OCI-LY7 (cell line): ENCODE results near the gene IL1RAPL1. TPM values are rescaled to one million over a fixed set of nuclear protein-coding genes. Genes with fewer than 3 reads are reported as not detected.

ENCODE experiments used
- BruUV-seq: library from RNA; stranded (reverse); fragments of 400-500 nt; replicated peaks from 2 replicates; lab custom pipeline; 2021; lab: Mats Ljungman, UMichigan
- CTCF ChIA-PET: fragments of 300-600 bp; sonication (Branson Sonifier 250); formaldehyde crosslinking; loops from one replicate; lab custom pipeline; 2022; ENCODE audit warnings: antibody characterized with exemption; ENCODE audit not compliant: unreplicated experiment; lab: Charles Lee
- POLR2A ChIA-PET: fragments of 300-600 bp; sonication (Branson Sonifier 250); formaldehyde crosslinking; loops from one replicate; lab custom pipeline; 2022; ENCODE audit warnings: antibody characterized with exemption; lab: Charles Lee
- DNase-seq: peaks from one replicate; pipeline ENCODE4 v3.0.0-alpha.2; 2015; ENCODE audit warnings: low spot score
- H2AFZ ChIP-seq: fragments of 200-600 bp; sonication (generic), shearing (Covaris generic); 2 replicates; pipeline ENCODE4 v1.6.1; 2014; ENCODE audit warnings: mild to moderate bottlenecking, antibody characterized with exemption, low read length, moderate library complexity
- H3K27ac ChIP-seq: fragments of 200-600 bp; sonication (generic); 2 replicates; pipeline ENCODE4 v1.5.1; 2014; ENCODE audit warnings: mixed run types, low read depth, mild to moderate bottlenecking, moderate library complexity, low read length, inconsistent platforms; ENCODE audit not compliant: poor library complexity, severe bottlenecking
- H3K36me3 ChIP-seq: fragments of 200-600 bp; sonication (generic); 2 replicates; pipeline ENCODE4 v1.6.1; 2014; ENCODE audit warnings: mild to moderate bottlenecking, antibody characterized with exemption, low read length, moderate library complexity, mixed read lengths; ENCODE audit not compliant: insufficient read depth
- H3K4me1 ChIP-seq: fragments of 200-600 bp; sonication (generic); 2 replicates; pipeline ENCODE4 v1.5.1; 2014; ENCODE audit warnings: mild to moderate bottlenecking, low read length; ENCODE audit not compliant: insufficient read depth, poor library complexity, severe bottlenecking
- H3K4me2 ChIP-seq: fragments of 200-600 bp; sonication (generic); 2 replicates; pipeline ENCODE4 v1.6.1; 2014; ENCODE audit warnings: mild to moderate bottlenecking, low read length
- H3K4me3 ChIP-seq: fragments of 200-600 bp; sonication (generic); 2 replicates; pipeline ENCODE4 v1.5.1; 2014; ENCODE audit warnings: mild to moderate bottlenecking, low read depth, low read length; ENCODE audit not compliant: poor library complexity, severe bottlenecking
- H3K79me2 ChIP-seq: fragments of 200-600 bp; sonication (generic); 2 replicates; pipeline ENCODE4 v1.6.1; 2016; ENCODE audit warnings: low read depth, mild to moderate bottlenecking, low read length, moderate library complexity, mixed read lengths; ENCODE audit not compliant: insufficient read depth
- H3K9me2 ChIP-seq: fragments of 200-600 bp; sonication (generic); 2 replicates; pipeline ENCODE4 v1.6.1; 2016; ENCODE audit warnings: mild to moderate bottlenecking, low read length, mixed read lengths; ENCODE audit not compliant: insufficient read depth
- H3K9me3 ChIP-seq: fragments of 200-600 bp; sonication (generic); 2 replicates; pipeline ENCODE4 v1.6.1; 2014; ENCODE audit warnings: mild to moderate bottlenecking, mixed run types, low read length, mixed read lengths
- H4K20me1 ChIP-seq: fragments of 200-600 bp; sonication (generic); 2 replicates; pipeline ENCODE4 v1.6.1; 2014; ENCODE audit warnings: mild to moderate bottlenecking, antibody characterized with exemption, low read length, moderate library complexity, mixed read lengths; ENCODE audit not compliant: insufficient read depth
- EZH2phosphoT487 ChIP-seq: fragments of 200-600 bp; sonication (generic); IDR thresholded peaks from 2 replicates; pipeline ENCODE4 v1.6.1; 2018; ENCODE audit warnings: low read depth, borderline replicate concordance, mild to moderate bottlenecking, mixed run types, antibody characterized with exemption, low read length, moderate library complexity, mixed read lengths
- intact Hi-C: fragments of 100-400 bp; cut with micrococcal nuclease; formaldehyde crosslinking; loops from one replicate; pipeline ENCODE4 v1.10.0; 2022; ENCODE audit not compliant: unreplicated experiment
- total RNA-seq, 2 experiments: library from RNA; depleted of rRNA in 1 of 2; stranded (reverse); fragments of >200 nt in 1 of 2; shearing (Covaris generic) in 1 of 2; gene quantifications; 2 replicates each; pipeline ENCODE4 v1.2.3, GENCODE V29; 2014 to 2022
- TF ChIP-seq, protein P1 (sequence below): fragments of 200-600 bp; sonication (generic); conservative IDR thresholded peaks from 2 replicates; pipeline ENCODE4 v1.5.1; 2014; ENCODE audit warnings: mild to moderate bottlenecking, antibody characterized with exemption, low read length, moderate library complexity, mixed read lengths

IL1RAPL1 gene
- total RNA-seq, 2 experiments from 2014 or later = not detected

DNA sequence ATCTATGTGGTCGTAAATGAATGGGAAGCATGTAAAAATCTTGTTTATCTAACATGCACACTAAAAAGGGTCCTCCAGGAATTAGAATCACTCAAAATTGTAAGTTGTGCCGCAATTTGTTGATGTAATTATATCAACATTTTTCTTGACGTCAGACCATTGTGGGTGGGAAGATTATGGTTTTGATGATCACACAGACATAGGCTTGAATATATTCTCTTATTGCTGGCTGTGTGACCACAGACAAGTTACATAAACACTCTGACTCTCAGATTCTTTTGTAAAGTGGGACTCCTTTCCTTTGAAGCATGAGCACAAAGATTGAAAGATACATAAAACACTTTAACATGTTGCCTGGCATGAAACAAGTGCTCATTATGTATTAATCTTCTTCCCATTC, 51.5 kb downstream of the IL1RAPL1 start:
- Histone ChIP-seq H3K36me3 (no peaks in the 10 kb centered on the region), H3K9me2 (no peaks in the 10 kb centered on the region), H3K4me2 (no peak overlapping the region), H3K4me3 (no peak overlapping the region), H2AFZ (no peak overlapping the region), H4K20me1 (no peaks in the 10 kb centered on the region), H3K27ac (no peak overlapping the region), H3K9me3 (no peaks in the 10 kb centered on the region), H3K79me2 (no peaks in the 10 kb centered on the region), H3K4me1 (no peaks in the 10 kb centered on the region)
- TF ChIP-seq, protein P1, sequence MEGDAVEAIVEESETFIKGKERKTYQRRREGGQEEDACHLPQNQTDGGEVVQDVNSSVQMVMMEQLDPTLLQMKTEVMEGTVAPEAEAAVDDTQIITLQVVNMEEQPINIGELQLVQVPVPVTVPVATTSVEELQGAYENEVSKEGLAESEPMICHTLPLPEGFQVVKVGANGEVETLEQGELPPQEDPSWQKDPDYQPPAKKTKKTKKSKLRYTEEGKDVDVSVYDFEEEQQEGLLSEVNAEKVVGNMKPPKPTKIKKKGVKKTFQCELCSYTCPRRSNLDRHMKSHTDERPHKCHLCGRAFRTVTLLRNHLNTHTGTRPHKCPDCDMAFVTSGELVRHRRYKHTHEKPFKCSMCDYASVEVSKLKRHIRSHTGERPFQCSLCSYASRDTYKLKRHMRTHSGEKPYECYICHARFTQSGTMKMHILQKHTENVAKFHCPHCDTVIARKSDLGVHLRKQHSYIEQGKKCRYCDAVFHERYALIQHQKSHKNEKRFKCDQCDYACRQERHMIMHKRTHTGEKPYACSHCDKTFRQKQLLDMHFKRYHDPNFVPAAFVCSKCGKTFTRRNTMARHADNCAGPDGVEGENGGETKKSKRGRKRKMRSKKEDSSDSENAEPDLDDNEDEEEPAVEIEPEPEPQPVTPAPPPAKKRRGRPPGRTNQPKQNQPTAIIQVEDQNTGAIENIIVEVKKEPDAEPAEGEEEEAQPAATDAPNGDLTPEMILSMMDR = no peak
- no peak for TF ChIP-seq EZH2phosphoT487
- POLR2A ChIA-PET = no interaction called here
- DNase-seq = no peak
- no TSS peak for BruUV-seq
- intact Hi-C loops = no loop called here
- CTCF ChIA-PET = no interaction called here

DNA sequence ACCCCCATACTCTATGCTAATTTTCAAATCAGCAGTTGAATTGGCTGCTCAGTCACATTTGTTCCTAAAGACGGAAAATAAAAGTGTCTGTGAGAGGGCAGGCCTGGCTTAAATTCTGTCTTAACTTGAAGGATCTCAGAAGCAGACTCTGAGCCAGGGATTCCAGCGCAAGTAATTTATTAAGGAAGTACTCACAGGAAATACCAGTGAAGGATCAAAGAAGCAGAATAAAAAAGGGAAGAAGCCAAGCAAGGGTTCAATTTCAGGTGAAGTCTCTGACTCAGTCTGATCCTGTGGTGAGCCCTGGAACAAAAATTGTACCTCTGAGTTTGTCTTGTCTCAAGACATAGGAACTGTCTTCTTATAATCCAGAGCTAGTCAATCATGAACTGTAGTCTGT, 52.2 kb downstream of the IL1RAPL1 start:
- DNase-seq = no peak
- Histone ChIP-seq H3K4me1 (no peaks in the 10 kb centered on the region), H3K9me3 (no peaks in the 10 kb centered on the region), H3K27ac (no peak overlapping the region), H3K36me3 (no peaks in the 10 kb centered on the region), H3K4me2 (no peak overlapping the region), H3K79me2 (no peaks in the 10 kb centered on the region), H4K20me1 (no peaks in the 10 kb centered on the region), H2AFZ (no peak overlapping the region), H3K4me3 (no peak overlapping the region), H3K9me2 (no peaks in the 10 kb centered on the region)
- no TSS peak for BruUV-seq
- CTCF ChIA-PET = no interaction called here
- TF ChIP-seq, protein P1 = no peak
- TF ChIP-seq EZH2phosphoT487 = no peak
- POLR2A ChIA-PET = no interaction called here
- intact Hi-C loops = no loop called here

DNA sequence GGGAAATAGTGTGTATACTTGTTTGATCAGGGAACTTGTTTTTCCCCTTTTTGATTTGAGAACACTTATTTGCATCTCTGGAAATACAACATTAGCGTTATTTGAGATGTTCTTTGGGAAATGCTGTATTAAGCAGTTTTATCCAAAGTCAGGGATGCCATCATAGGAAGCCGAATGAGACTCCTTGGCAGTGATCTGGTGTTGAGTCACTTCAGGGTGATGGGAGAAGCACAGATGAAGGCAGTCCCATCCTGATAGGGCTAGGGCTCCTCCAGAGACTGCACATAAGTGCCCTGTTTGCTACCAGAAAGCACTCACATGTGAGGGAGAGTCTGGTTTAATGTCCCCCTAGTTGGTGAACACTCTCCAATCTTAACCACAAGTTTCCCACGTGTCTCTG, 62.3 kb downstream of the IL1RAPL1 start:
- no peaks in the 10 kb centered on the region for H4K20me1 ChIP-seq
- no peak overlapping the region for H2AFZ ChIP-seq
- H3K27ac ChIP-seq = no peak overlapping the region
- no peak overlapping the region for H3K4me3 ChIP-seq
- no peaks in the 10 kb centered on the region for H3K79me2 ChIP-seq
- no peak for DNase-seq
- no peaks in the 10 kb centered on the region for H3K9me3 ChIP-seq
- intact Hi-C loops = no loop called here
- no peaks in the 10 kb centered on the region for H3K4me1 ChIP-seq
- H3K36me3 ChIP-seq = no peaks in the 10 kb centered on the region
- no peak overlapping the region for H3K4me2 ChIP-seq
- no TSS peak for BruUV-seq
- CTCF ChIA-PET = no interaction called here
- POLR2A ChIA-PET = no interaction called here
- TF ChIP-seq, protein P1 = no peak
- no peak for TF ChIP-seq EZH2phosphoT487
- H3K9me2 ChIP-seq = no peaks in the 10 kb centered on the region
